Mammary epithelial cell (primary cell): ENCODE data around the gene UBXN11.

Source experiments
- CTCF ChIP-seq, 2 donors: IDR thresholded peaks in 1 of 2; conservative IDR thresholded peaks in 1 of 2; 2 replicates each; pipeline ENCODE4 v1.5.1; 2011 to 2012; ENCODE audit warnings: inconsistent platforms in 2 of 2, low read length in 2 of 2, mild to moderate bottlenecking in 2 of 2, control low read depth in 1 of 2, low read depth in 1 of 2; ENCODE audit not compliant: insufficient read depth in 1 of 2; ENCODE audit errors: extremely low read depth in 1 of 2
- EZH2 ChIP-seq: IDR thresholded peaks from 2 replicates; pipeline ENCODE4 v1.6.1; 2012; ENCODE audit warnings: low read length, inconsistent platforms, borderline replicate concordance

GRCh38 chr1:26350701-26351589 is 44.5 kb upstream of the UBXN11 start:
- TF ChIP-seq CTCF (conservative IDR thresholded peaks at IDR 0.05 in 1 of 2, IDR thresholded peaks at IDR 0.05 in 1 of 2; ENCODE audit: extremely low read depth in 1 of 2, insufficient read depth in 1 of 2, low read depth in 1 of 2, low read length in 2 of 2): no peak
- TF ChIP-seq EZH2: no peak
